GM19328 (cell line): Measurements from ENCODE around the gene PRRT1.

Source experiments
- ATAC-seq: cut with Tn5 transposase; IDR thresholded peaks from one replicate; pipeline ENCODE4 v1.9.1; 2021; ENCODE audit warnings: mild to moderate bottlenecking, moderate library complexity; ENCODE audit not compliant: unreplicated experiment

PRRT1 gene

GRCh38 chr6:32175711-32176475, 24.2 kb upstream of the PRRT1 start, which contains the start of gene AGPAT1:
AGPAT1 (minus strand) TSS chr6:32176084; CDS start chr6:32171496, 4,588 bp downstream.
- peak; percentile 37 for ATAC-seq

DNA sequence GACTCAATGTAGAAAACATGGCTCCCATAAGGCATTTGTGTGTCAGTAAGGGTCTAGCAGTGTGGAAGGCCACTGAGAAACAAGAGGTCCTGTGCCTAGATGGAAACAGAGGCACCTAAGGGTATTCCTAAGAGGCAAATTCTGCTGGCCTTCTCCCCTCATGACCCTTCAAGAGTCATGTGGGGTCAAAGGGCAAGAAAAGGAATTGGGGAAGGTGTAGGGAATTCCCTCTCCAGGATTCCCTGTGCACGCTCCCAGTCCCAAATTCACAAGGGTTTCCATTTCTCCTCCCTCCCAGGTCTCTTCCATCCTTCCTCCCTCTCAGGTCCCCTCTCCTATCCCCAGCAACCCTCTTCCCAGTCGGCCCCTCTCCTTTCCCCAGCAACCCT, 23.6 kb upstream of the PRRT1 start:
- no peak for ATAC-seq

DNA sequence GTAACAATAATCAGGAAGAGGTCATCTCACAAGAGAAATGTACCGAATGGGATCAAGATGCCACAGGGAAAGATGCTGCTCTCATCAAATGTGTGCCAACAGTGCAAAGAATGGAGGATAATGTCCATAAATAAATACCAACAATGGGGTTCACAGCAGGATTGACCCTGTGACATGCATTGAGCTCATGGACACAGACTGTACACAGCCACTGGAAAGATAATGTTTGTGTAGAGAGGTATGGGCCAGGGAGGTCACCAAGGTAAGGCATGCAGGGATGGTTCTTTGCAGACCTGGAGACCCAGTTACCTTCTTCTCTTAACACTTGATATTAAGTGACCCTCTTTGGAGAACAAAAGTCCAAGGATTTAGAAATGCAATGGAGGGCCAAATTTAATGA, 22.7 kb upstream of the PRRT1 start:
- ATAC-seq, result no peak

- ATAC-seq, result no peak
These were observed 21.4 kb upstream of the PRRT1 start for GRCh38 chr6:32173051-32173727.

DNA sequence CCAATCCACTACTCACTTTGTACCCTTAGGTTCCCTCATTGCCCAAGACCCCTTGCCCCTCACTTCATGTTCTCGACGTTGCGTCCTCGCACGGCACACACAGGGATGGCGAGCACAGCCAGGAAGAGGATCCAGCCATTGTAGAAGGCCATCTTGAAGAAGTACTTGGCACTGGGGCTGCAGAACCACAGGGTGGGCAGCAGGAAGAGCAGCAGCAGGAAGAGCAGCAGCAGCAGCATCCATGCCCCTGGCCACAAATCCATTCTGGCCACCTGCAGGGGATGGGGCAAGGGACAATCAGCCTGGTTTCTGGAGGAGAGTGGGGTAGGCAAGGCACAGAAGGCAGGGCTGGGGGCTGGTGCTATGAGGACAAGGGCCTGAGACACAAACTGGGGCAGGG, 19.5 kb upstream of the PRRT1 start:
- no peak for ATAC-seq

DNA sequence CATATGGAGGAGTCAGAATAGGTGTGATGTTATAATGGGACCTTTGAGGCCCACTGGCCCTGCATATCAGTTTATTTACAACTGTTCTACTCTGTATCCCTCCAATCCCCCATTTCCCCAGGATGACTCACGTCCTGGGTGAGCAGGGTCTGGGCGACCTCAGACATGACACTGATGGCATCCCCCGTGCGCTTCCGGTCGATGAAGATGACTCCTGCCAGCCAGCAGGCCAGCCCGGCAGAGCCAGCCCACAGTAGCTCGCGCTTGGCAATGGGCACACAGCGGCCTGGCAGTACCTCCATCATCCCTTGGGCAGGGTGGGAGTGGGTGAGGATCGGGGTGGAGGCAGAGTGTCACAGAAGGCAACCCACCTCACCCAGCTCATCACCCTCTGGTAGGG, 18.6 kb upstream of the PRRT1 start:
- ATAC-seq, result no peak

DNA sequence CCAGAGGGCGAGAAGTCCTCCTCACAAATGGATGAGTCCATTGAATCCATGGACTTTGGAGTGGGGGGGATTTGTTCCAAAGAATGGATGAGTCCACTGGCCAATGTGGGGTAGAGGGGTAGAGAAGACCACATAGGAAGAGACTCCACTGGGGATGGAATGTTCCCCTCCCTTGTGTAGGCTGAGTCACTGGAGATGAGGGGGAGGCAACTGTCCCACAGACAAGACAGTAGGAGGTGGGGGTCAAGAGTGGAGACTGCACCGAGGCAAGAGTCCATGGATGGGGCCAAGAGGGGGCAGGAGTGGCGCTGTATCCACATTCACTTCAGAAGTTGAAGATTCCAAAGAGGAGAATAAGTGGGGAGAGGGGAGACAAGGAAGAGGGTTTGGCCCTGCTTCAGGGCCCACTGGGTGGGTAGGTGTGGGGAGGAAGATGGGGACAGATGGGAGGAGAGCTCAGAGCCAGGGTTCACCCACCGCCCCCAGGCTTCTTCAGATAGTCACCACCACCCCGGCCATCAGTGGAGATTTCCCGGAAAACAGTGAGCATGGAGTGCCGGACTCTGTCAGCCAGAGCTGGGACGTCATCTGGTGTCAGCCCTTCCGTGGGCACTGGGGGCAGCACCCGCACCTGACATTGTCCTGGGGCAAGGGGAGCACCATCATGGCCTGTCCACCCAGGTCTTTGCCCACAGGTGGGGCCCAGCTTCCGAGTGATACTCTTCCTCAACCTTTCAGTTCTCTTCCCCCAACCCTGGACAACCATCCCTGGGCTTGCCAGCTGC, 17.3 kb upstream of the PRRT1 start:
- no peak for ATAC-seq

DNA sequence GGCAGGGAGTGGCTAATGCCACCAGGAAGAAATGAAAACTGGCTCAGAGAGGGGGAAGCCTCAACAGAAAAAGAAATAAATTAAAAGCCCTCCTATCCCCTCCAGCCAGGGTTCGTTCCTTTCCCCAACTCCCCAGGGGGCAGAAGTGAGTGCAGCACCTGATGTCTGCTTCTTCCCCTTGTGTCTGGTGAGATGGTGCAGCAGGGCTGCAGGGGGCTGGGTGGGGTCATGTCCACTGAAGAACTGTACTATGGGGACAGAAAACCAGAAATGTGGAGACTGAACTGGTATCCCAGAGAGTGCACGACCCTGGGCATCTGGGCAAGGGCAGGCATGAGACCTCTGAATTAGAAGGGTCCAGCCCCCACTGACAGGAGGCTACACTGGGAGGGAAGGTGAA, 16.6 kb upstream of the PRRT1 start:
- no peak for ATAC-seq

DNA sequence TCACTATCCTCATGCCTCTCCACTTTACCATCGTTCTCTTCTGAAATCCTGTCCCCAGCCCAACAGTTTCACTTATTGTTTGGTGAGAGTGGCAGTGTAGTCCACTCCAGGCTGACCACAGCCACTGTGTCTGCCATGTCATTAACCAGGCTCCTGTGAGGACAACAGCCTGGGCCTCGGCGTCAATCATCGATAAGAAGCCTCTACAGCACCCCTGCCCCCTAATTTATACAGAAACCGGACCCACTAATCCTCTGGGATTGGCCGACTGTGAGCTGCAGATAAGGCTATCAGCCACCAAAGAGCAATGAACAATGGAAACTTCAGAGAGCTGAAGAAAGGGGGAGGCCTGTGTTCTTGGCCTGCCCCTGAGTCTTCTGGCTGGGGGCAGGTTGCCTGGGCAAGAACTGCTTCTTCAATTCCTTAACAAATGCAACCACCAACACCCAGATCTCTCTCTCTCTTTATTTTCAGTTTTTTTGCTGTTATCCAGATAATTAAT, 16.1 kb upstream of the PRRT1 start:
- no peak for ATAC-seq

GRCh38 chr6:32167154-32167760, 15.5 kb upstream of the PRRT1 start:
- no peak for ATAC-seq

GRCh38 chr6:32166411-32167061, 14.8 kb upstream of the PRRT1 start:
- no peak for ATAC-seq

GRCh38 chr6:32164295-32164694, 12.6 kb upstream of the PRRT1 start, which contains the start of gene EGFL8:
EGFL8 (plus strand) TSS chr6:32164595; CDS start chr6:32166166, 1,571 bp downstream.
- no peak for ATAC-seq

DNA sequence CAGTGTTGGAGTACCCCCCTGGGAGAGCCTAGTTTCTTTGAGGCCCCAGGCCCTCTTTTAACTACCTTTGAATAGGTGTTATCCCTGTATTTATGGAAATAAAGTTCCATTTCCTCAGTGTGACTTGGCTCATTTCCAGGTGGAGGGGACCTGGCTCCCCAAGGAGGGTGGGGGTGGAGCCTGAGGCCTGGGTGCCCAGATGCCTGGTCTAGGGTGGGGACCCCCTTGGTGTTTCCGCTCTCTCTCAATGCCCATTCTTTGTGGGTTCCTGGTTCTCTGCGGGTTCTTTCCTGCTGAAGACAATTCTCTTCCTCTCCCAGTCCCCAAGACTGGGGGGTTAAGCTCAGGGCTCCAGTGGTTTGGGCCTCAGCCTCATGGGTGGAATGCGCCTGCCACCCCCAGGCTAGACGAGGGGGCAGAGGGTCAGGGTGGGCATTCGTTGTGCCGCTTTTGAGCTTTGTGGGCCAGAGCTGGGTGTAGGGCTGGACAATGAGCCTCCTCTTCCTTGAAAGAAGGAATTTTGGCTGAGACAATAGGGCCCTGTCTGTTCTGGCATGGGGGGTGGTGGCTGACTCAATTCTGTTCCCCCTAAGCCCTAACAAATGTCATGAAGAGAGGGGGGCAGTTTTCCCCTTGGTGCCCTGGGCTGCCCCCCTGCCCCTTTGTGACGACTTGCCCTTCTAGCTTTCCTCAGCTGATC, 12.0 kb upstream of the PRRT1 start:
- ATAC-seq, result no peak

GRCh38 chr6:32158052-32158451, 6.3 kb upstream of the PRRT1 start:
- ATAC-seq, result no peak

GRCh38 chr6:32156891-32157290, 5.2 kb upstream of the PRRT1 start:
- no peak for ATAC-seq

- ATAC-seq, result no peak
These were observed 2.9 kb upstream of the PRRT1 start for GRCh38 chr6:32154514-32155161.

DNA sequence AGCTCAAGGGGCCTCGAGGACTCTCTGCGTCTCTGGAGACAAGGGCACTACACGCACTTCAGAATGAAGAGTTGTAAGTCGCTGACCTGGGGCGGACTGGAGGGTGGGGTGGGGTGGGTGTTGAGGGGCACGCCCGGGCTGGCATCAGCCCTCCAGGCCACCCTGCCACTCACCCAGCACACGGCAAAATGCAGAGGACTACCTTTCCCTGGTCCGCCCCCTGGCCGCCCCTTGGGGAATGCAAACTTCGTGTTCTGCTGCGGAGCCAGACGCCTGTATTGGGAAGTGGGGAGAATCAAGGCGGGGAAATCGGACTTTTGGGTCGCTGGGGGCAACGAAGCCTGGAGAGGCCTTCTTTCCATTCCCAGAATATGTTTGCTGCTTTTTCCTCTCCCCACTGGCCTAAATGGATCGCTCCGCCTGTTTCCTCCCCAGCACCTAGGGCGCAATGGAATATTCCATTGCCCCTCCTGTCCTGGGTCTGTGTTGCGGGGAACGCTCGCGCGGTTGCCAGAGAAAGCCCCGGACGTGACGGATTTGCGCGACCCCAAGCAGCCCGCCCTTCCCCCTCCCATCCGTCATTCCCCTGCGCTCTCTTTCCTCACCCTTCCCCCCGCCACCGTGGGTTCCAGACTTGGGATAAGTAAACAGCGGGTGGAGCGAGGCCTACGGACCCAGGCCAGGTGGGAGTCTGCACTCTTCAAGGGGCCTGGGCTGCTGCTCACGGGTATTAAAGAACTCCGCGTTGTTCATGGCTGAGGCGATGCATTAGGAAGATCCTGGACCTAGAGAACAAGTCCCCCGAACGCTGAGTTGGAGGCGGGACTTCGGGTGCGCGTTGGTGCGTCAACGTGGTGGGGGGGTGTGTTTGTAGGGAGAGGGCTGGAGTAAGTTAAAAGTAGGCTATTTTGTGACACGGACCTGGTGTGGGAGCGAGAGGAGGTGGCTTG, 2.1 kb upstream of the PRRT1 start, which contains the start of gene PPT2:
Gene PPT2, plus strand, starts transcription at position 578 of the 950 bp plus-strand sequence. CDS start 454 bp downstream, outside the sequence.
- no peak for ATAC-seq
